NB4 (cell line): ENCODE results near the gene CTDSP2.

ENCODE experiments used
- POLR2A ChIP-seq: IDR thresholded peaks from 2 replicates; pipeline ENCODE4 v1.6.1; 2011; ENCODE audit warnings: mild to moderate bottlenecking; ENCODE audit not compliant: insufficient read length; ENCODE audit errors: extremely low read depth
- TF ChIP-seq, protein P1 (sequence below): IDR thresholded peaks from one replicate; pipeline ENCODE4 v1.5.1; 2012; ENCODE audit warnings: low read depth, low read length

DNA sequence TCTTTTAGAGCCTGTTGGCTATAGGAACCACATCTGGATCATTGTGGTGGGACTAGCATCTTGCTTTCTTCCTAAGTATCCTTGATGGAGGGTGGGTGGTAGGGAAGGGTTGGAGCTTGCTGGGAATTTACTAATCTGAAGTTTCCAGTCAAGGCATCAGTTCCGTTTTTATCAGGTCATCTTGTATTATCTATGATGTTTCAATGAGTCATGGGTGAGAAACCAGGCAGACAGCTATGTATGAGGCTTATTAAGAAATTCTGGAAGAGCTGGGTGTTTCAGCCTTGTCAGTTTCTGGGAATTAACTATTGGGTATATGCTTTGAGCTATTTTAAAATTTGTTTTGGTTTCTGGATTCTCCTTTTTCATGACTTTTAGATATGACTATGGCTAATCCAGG is 52.6 kb downstream of the CTDSP2 start:
- TF ChIP-seq, protein P1, sequence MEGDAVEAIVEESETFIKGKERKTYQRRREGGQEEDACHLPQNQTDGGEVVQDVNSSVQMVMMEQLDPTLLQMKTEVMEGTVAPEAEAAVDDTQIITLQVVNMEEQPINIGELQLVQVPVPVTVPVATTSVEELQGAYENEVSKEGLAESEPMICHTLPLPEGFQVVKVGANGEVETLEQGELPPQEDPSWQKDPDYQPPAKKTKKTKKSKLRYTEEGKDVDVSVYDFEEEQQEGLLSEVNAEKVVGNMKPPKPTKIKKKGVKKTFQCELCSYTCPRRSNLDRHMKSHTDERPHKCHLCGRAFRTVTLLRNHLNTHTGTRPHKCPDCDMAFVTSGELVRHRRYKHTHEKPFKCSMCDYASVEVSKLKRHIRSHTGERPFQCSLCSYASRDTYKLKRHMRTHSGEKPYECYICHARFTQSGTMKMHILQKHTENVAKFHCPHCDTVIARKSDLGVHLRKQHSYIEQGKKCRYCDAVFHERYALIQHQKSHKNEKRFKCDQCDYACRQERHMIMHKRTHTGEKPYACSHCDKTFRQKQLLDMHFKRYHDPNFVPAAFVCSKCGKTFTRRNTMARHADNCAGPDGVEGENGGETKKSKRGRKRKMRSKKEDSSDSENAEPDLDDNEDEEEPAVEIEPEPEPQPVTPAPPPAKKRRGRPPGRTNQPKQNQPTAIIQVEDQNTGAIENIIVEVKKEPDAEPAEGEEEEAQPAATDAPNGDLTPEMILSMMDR: no peak
- no peak for TF ChIP-seq POLR2A
